ENCODE measurements around the gene P2RY11.

DNA sequence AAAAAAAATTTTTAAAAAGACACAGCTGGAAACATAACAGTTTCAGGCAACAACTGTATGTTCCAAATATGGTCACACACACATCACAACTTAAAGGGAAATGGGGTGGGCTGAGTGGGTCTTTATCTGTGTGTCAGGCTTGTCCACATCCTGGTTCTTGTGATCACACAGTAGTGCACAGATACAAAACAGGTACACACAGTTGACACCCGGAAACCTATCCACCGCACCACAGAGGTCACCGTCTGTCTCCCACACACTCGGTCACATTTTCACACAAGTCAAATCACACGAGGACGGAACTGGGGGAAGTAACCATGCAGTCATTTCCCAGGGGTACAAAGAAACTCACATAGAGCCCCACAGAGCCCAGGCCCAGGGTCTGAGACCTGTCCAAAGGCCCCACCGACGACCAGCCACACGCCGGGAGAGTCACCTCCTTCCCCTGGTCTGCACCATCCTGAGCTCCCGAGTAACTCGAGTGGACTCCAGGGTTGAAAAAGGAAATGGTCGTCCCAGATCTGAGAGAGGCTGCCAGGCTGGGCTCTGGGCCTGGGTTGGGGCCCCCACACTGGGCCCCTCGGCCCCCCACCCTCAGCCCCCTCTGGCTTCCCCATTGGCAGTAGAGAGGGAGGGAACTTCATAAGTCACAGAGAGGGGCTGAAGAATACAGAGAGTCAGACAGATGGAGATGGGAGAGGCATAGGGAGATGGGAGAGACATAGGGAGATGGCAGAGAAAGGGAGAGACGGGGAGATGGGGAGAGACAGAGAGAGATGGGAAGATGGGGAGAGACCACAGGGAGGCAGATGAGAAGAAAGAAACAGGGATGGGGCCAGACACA lies 6.6 kb upstream of the P2RY11 start:
- TF ChIP-seq OSR1 (CRISPR knock-in tag; IDR thresholded peaks at IDR 0.05) (no peak), ZFP30 (CRISPR knock-in tag; IDR thresholded peaks at IDR 0.05) (no peak), PATZ1 (CRISPR knock-in tag; IDR thresholded peaks at IDR 0.05; ENCODE audit: borderline replicate concordance) (no peak), GLIS3 (CRISPR knock-in tag; IDR thresholded peaks at IDR 0.05) (no peak), CSDC2 (CRISPR knock-in tag; IDR thresholded peaks at IDR 0.05) (no peak), ISL1 (CRISPR knock-in tag; IDR thresholded peaks at IDR 0.05) (no peak), ARNTL (CRISPR knock-in tag; IDR thresholded peaks at IDR 0.05; ENCODE audit: borderline replicate concordance, low read depth) (no peak), CSRNP3 (CRISPR knock-in tag; IDR thresholded peaks at IDR 0.05) (no peak)
